Measurements from ENCODE around the gene PLXNC1.

The PLXNC1 gene

DNA sequence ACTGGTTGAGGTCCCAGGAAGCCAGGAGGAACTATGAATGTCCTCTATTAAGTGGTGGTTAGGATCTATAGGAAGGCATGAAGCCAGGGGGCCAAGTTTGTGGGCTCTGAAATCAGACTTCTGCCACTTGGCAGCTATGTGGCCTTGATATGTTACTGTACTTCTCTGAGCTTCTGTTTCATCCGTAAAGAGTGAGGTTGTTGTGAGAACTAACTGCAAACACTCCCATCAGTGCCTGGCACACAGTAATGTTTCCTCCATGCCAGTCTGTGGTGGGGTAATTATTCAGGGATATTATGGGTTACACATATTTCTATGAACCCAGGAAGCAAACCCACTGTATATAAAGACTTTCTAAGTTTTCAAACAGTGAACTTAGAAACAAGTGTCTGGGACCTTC lies 57.4 kb downstream of the PLXNC1 start:
- DNase-seq (ENCODE audit: low spot score): peak; percentile 44

DNA sequence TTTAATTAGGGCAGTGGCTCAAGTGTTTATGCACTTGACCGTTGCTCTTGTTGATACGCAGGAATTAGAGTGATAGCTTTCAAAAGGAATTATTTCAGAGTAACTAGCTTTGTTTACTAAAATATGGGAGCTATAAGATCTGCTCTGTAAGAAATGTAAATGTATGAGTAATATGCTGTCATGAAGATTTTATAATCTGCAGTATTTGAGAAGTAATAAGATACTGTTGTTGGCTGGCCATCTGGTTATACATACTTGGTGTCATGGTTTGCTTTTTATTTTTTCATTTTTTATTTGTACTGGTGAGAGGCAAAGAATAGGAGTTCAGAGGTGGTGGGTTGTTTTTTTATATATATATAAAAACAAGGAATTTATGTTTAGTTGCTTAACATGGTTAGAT lies 58.5 kb downstream of the PLXNC1 start:
- DNase-seq (ENCODE audit: low spot score): no peak

DNA sequence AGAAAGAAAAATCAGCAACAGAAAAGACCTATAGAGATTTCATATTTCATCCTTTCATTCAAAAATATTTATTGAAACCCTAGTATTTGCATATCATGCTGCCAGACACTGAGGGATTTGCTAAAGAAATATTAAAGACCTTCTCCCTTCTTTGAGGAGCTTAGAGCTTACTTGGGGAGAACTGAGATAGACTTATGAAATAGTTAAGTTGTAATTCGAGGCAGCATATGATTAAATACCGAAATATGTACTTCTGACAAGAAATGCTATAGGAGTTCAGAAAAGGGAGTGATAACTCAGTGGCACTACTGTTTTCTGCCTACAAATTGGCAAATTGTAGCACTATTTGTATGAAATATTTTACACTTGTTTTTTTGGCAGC lies 59.1 kb downstream of the PLXNC1 start:
- no peak for DNase-seq (ENCODE audit: low spot score)

DNA sequence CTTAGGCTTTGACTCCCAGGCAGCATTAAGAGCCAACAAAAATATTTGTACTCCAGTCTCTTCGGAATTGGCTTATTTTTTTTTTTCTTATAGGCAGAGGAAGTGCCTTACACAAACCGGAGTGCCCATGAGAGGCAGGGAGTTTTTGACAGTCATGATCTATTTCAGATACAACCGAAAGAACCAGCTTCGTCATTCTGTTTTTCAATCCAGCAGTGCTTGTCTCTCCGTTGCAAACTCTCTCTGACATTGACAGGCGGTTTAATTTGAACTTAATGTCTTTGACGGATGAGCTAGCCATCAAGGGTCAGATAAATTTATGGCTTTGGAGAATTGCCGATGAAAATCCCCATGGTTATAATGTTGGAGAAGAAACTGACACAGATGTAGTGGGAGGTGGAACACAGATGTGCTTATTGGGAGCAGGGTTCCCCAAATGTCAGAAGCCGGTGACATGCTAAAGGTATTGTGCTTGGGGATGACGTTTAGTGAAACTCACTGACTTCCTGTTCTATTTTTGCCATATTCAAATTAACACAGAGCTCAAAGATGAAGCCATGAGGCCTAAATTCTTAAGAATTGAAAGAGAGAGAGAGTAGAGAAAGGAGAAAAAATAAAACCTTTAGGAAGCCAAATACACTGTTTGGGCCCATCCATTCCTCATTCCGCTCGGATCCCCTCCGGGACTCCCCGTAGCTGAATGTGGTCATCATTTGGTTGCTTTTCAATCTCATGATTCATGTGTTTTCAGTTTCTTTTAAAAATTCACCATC lies 59.7 kb downstream of the PLXNC1 start:
- DNase-seq (ENCODE audit: low spot score): peak; percentile 47

DNA sequence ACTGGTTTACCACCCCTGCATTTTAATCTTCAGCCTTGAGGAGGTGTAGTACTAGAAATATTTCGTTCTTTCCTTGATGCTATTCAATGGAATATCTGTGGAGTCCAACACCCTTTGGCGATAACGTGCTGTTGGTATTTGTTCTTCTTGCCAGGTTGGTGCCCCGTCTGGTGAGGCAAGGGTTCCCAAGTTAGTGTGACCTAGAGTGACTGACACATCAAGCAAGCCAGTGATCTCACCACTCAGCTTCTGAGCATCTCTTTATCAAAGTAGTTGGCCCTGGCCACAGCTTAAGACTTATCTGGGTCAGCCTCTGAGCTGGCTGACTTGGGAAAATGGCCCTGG lies 60.2 kb downstream of the PLXNC1 start:
- DNase-seq (ENCODE audit: low spot score): peak; percentile 40

DNA sequence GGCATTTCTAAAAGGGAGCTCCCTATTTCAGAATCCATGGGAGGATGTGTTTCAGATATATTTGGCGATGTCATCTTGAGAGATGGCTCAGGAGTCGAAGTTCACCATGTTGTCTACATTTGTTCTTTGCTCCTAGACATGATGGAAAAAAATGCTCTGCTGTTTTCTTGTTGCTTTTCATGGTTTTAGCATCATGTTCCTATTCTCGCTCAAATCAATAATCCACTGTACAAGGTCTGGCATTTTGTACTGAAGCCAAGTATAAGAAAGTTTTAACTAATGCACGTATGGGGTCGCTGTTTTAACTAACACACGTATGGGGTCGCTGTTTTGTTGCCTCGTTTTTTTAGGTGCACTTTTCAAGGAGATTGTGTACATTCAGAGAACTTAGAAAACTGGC lies 60.9 kb downstream of the PLXNC1 start:
- no peak for DNase-seq (ENCODE audit: low spot score)

DNA sequence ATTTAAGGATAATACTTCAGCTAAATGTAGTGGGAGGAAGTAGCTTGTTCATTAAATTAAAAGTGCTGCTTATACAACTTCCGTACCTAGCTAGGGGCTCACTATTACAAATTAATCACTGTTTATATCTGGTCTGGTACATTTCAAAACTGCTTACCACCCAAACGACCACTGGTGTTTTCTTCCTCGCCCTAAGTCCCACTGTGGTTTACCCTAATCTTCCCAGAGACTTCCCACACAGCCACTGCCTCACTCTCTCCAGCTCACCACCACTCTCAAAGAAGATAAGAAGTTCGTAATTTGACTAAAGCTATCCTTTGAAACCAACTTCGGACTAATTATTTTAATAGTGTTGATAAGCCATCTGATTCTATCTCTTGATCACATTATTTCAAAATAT lies 62.6 kb downstream of the PLXNC1 start:
- no peak for DNase-seq (ENCODE audit: low spot score)

DNA sequence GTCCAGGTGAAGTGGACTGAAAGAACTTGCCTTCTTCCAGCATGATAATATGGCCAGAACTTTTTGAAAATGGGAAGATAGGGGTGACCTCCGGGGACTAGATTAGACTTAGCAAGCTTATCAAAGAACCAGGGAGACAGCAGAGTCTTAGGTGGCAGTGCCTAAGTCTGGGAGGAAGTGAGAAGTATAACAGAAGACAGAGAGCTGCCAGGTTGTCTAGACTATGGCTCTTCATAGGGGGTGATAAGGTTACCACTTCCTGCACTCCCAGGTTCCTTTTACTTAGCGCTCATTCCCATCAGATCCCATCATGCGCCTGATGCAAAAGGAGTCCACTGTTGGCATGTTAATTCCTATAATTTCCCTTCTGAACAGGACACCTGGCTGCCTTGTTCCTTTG lies 69.9 kb downstream of the PLXNC1 start:
- no peak for DNase-seq (ENCODE audit: low spot score)

DNA sequence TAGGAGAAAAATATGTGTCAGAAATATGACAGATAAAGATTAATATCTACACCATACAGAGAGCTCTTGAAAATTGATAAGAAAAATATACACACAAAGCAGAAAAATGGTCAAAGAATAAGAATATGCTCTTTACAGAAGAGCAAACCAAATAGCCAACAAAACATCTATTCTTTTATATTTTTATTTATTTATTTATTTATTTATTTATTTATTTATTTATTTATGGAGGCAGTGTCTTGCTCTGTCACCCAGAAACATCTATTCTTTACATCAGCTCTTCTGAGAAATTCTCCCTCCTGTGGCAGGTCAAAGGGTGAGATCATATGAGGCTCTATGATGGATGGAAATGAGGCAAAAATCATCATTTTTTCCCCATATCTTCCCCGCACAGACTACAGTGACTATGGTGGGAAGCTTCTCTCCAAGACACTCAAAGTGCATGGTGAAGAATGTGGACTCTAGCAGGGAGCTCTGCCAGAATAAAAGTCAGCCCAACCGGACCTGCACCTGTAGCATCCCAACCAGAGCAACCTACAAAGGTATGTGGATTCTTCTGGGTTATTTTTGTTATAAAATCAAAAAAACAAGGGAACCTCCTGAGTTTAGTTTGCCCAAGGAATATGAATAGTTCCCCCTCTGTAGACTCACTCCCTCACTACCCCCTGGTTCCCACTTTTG lies 71.4 kb downstream of the PLXNC1 start:
- no peak for DNase-seq (ENCODE audit: low spot score)

DNA sequence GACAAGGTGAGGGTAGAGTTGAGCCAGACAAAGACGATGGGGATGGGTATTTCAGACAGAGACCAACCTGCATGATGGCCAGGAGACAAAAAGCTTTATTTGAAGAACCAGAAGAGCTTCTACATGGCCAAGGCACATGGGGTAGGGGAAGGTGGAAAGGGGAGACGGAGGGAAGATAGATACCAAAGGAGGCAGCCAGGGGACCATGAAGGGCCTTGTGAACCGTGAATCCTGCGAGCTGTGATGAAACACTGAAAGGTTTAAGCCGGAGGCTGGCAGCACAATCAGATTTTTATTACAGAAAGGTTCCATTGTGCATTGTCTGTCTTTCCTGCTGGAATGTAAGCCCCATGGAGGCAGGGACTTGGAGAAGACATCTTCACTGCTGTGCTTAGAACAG lies 72.4 kb downstream of the PLXNC1 start:
- no peak for DNase-seq (ENCODE audit: low spot score)

DNA sequence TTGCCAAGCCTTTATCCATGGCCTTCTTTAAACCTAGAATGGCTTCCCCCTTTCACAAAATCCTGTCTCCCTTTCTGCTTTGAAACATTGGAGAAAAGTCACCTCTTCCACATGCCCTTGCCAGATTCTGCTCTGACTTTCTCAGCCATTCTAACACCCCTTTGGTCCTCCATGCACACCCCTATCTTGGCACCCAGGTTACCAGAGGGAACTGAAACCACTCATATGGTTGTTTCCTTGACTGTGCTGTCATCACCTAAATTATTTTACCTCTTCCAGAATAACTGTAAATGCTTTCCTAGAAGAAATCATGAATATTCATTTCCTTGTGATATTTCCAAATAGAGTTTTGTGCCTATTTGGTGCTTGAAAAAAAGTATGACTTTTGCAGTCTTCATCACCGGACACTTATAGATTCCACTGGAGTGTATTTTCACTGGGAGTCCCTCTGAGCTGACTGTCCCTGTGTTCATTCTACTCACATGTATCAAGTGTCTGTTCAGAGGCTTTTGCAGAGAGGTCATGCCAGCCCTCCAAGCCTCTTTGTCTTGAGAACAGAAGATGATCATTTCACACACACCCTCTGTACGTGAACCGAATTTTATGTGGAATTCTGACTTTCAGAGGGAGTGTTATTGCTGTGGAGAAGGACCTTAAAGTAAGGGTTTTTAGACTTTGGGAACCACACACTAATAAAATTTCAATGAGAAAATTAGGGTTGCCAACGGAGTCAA lies 74.1 kb downstream of the PLXNC1 start:
- no peak for DNase-seq (ENCODE audit: low spot score)

DNA sequence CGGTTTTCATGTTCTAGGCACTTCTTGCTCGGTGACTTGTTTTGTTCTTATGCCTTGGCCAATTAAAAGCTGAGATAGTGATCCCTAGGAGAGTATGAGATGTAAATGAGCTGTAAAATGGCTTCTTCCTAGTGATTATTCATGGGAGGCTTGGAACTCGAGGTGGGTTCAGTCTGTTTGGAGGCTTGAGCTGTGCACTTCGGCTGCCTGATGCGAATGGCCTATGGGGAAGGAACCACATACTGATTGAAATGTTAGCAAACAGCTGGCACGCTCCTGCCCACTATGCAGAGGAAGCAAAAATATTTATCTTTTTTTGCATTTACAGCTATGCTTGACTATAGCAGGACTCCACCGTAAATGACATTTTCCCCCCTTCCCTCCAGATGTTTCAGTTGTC lies 75.5 kb downstream of the PLXNC1 start:
- DNase-seq (ENCODE audit: low spot score): no peak

DNA sequence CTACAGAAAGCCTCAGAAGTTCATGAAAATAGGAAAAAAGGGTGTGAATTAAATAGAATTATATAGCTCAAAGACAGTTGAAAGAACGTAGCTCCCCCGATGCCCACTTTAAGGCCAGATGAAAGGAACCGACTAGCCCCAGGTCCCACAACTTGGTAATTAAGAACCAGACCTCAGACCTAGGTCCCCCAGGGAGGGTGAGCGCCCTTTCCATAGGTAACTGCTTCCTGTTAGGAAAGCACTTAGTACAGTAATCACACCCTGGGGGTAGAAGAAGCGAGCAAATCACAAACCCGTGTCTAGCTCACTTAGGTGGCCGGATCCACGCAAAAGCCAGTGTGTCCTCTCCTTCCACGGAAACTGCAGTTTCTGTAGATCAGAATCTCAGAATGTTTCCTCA lies 77.1 kb downstream of the PLXNC1 start:
- DNase-seq (ENCODE audit: low spot score): no peak

DNA sequence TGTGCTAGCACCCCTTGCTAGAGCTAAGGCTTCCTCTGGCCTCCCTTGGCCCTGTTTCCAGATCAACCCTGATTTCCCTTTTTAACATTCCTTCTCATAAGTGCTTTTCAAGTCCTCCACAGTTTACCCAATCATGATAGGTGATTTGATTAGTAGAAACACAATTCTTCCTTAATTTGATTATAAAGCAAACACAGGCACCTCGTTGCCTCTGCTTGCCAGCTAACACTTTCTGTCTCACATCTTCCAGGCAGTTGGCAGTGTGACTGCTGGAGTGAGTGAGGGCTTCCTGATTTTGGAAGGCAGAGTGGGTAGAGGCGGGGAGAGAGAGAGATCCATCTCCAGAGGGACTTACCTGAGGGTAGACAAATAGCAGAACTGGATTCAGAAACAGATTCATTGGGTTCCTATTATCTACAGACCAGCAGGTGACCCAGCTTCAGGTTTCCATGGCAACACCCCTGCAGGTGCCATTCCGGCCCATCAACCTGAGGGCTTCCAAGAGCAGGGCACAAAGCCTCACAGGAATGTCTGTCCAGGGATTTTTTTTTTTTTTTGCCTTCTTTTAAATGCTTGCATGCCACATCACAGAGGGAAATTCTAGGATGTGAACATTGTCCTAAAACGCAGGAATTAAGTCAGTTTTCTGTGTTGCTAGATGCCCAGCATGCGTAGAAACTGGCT lies 77.7 kb downstream of the PLXNC1 start:
- no peak for DNase-seq (ENCODE audit: low spot score)

DNA sequence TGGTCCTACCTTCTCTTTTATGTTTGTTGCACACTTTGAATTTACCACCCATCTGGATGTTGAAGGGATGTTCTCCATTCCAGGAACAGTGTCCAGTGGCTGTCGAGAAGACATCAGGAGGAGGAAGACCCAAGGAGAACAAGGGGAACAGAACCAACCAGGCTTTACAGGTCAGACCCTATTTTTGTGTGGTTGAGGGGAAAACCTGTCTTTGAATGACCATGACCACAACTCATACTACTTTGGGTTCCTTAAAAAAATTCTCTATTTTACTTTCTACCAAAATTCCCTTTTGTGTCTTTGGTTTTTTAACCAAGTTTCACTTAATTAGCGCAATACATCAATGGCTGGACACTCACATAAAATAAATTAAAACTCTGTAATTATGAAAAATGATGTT lies 78.7 kb downstream of the PLXNC1 start:
- DNase-seq (ENCODE audit: low spot score): no peak

DNA sequence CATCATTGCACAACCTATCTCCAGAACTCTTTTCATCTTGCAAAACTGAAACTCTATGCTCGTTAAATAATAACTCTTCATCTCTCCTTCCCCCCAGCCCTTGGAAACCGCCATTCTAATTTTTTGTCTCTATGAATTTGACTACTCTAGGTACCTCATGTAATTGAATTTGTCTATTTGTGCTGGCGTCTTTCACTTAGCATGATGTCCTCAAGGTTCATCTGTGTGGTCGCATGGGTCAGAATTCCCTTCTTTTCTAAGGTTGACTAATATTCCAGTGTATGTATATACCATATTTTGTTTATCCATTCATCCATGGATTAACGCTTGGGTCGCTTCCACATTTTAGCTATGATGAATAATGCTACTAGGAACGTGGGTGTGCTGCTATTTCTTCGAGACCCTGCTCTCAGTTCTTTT lies 80.1 kb downstream of the PLXNC1 start:
- no peak for DNase-seq (ENCODE audit: low spot score)

DNA sequence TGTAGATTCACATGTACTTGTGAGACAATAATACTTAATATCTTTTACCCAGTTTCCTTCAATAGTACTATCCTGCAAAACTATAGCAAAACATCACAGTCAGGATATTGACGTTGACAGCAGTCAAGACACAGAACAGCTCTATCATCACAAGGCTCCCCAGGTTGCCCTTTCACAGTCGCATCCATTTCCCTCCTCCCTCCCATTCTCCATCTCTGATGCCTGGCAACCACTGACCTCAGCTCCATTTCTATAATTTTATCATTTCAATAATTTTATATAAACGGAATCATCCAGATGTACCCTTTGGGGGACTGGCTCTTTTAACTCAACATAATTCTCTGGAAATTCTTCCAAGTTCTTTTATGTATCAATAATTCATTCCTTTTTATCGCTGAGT lies 81.5 kb downstream of the PLXNC1 start:
- no peak for DNase-seq (ENCODE audit: low spot score)

DNA sequence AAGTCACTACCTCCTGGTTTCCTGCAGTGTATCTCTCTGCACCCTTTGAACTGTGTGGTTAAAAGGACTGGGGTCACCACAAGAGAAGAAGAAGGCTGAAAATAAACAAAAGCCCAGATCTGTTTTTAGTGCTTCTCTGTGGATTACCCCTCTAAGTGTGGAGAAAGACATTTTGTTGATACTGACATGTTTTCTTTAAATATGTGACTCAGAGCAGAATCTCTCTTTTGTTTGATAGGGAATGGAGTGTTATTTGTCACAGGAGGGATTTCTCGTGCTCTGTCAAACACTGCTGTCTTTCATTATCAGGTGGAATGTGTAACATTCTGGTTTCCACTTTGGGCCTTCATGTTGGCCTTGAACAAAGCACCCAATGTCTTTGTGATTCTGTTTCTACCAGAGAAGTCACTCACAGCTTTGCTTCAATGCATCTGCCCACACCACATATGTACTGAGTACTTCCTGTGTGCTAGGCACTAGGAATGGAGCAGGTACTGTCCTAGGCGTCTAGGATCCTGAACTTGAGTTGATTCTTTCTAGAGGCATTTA lies 82.1 kb downstream of the PLXNC1 start:
- DNase-seq (ENCODE audit: low spot score): no peak

DNA sequence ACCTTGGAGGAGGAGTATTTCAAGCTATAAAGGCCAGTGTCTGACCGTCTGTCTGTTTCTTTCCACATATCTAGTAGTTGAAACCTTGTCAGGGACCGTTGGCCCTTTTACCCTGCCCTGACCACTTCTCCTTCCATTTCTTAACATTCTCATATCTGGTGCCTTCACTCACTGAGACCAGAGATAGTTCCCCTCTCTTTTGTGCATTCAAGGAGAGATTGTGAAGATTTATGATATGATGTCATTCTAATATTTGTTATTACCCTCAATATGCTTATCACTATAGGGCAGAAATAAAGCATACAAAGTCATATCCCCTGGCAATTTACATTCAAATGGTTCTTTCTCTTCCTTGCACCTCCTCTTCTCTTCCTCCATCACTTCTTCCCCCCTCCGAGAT lies 83.3 kb downstream of the PLXNC1 start:
- DNase-seq (ENCODE audit: low spot score): no peak

DNA sequence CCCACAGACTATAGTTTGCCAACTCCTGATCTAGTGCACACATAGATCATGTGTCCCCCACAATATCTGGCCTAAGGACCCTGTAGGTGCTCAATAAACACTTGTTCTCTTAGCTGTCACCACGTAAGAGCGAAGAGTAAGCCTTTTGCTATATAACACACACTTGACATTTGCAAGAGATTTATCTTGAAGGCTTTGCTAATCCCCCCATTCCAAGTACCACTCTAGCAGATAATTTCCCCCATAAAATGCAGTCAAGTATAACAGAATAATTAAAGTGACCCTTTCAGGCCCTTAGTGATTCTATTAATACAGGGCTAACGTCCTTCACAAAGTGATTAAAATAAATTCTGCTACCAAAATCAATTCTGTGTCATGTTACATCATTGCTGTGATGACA lies 87.5 kb downstream of the PLXNC1 start:
- DNase-seq (ENCODE audit: low spot score): no peak

DNA sequence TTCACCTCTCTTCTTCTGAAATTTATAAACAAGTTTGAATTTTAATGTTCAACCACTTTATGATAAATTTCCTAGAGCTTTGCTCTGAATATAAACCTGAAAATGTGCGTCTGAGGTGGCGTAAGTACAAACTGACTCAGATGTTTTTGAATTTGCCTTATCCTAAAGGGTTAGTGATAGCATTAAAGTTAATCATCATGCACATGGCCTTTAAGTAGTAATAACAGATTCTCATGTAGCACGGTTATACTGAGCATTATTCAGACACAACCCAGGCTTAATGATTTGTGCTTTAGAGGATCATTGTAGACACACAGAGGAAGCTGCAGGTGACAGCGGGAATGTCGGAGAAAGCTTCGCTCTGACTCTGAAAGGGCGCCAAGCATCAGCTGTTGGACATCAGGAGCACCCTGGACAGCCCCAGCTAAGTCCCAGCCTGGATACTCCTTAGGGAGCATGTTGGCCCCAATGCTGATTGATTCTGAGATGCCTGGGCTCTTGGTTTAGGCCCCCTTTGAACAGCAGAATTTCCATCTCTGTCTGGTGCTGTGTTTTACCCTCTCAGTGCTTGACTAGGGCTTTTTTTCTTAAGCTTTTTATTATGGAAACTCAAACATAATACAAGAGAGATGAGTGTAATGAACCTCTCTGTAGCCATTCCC lies 91.1 kb downstream of the PLXNC1 start:
- no peak for DNase-seq (ENCODE audit: low spot score)

DNA sequence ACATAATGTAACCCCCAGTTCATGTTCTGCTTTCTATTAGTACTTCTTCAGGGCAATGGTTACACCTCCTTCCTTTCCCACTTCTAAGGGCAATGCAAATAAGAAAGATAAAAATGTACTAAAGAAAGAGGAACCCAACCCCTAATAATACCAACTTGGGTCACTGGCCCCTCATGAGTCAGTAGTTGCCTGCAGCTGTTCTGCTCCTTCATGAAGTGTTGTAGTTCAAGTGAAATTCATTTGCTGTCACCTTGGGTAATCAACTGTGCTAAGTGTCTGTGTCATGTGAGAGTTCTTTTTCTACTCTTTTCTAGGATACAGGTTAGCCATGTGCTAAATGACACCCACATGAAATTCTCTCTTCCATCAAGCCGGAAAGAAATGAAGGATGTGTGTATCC lies 91.8 kb downstream of the PLXNC1 start:
- DNase-seq (ENCODE audit: low spot score): no peak

Data from CD4-positive, alpha-beta T cell treated with Interleukin-15 for 4 hours (primary cell).